Islet precursor cell (in vitro differentiated cells): Measurements from ENCODE around the gene CFAP43.

ENCODE experiments used
- DNase-seq: peaks from one replicate; pipeline ENCODE4 v3.0.0-alpha.2; 2018

The CFAP43 gene, protein sequence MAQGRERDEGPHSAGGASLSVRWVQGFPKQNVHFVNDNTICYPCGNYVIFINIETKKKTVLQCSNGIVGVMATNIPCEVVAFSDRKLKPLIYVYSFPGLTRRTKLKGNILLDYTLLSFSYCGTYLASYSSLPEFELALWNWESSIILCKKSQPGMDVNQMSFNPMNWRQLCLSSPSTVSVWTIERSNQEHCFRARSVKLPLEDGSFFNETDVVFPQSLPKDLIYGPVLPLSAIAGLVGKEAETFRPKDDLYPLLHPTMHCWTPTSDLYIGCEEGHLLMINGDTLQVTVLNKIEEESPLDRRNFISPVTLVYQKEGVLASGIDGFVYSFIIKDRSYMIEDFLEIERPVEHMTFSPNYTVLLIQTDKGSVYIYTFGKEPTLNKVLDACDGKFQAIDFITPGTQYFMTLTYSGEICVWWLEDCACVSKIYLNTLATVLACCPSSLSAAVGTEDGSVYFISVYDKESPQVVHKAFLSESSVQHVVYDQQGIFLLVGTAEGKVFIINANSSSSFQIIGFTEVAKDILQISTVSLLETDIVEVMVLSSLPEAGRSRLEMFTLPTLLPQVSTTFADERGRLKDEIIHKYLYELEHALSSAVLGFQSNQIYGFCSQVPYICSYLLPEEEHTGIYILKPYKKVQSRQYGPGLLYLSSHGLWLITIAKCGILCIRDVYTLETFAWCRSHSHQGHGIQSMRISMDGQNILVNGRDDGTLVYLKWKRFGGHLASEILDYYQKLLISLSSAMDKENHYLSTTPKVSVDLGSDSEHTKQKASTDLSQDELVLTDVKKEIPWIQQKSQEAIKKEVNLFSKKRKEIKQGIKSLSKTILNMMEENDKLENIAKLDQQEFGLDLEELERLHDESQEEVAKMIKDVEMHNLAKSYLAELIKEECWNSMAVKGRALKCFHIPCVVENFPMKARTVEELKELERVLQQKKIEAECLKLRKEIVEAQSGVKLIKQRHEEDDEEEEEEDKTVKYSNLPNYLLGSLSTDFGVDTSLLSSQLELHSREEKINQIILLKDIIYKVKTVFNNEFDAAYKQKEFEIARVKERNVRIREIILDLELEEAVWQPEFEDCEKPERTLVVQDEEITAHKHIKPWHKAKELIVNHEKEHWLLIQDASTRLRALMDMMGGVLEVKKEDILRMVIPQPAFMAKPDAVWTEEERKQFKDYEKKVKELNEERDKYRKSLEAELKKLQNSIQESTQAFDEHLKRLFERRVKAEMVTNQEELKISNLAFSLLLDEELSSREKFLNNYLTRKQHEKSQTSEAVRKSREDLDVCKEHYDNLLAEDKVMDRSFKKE (N-terminal part only)

DNA sequence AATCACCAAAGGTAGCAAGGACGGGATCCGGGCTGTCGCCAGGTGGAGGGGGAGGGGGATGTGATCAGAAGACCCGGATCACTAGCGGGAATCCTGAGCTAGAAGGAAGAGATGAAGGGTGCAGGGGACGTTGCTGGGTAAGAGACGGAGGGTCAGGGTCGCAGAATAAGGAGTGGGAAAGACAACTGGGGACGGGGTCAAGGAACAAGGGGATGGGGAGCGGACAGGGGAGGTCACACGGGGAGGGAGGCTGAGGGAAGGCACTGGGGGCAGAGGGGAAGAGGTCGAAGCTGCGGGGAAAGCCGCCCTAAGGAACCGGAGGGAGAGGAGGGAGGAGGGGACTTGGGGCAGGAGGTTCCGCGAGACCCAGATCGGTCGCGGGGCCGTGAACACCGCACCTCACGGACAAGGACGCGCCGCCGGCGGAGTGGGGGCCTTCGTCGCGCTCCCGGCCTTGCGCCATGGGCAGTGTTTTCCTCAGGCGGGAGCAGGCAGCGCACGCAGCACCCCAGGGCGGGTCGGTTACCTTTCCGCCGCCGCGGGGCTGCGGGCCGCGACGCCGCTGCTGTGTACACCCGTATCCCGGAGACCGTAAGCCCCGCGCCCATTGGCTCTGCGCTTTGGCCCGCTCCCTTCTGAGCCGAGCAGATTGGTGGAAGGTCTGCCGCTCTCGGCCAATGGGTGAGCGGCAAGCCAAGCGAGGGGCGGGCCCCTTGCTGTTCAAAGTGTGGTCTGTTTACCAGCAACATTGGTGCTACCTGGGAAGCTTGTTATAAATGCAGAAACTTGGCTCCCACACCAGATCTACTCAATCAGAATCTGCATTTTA is at the start of gene CFAP43:
TSS of gene CFAP43 (minus strand) at position 581 of the 829 bp plus-strand sequence. CDS start at position 463, 118 bp downstream.
- peak; percentile 98 for DNase-seq

DNA sequence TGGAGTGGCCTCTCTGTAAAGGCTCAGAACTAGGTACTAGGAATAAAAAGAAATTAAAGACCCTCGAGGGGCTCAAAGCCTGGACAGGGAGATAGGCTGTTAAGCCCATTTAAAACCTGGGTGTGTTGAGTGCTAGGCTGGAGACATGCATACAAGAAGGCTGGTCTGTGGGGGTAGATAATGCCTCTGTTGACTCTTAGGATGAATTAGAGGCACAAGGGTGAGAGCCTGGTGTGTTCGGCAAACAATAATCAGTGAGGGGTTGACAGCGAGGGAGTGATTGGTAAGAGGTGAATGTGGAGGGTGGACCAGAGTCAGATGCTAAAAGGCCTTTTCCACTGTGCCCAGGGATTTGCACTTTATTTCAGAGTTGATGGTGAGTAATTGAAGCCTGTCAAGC is 49.5 kb upstream of the CFAP43 start:
- DNase-seq, result no peak

DNA sequence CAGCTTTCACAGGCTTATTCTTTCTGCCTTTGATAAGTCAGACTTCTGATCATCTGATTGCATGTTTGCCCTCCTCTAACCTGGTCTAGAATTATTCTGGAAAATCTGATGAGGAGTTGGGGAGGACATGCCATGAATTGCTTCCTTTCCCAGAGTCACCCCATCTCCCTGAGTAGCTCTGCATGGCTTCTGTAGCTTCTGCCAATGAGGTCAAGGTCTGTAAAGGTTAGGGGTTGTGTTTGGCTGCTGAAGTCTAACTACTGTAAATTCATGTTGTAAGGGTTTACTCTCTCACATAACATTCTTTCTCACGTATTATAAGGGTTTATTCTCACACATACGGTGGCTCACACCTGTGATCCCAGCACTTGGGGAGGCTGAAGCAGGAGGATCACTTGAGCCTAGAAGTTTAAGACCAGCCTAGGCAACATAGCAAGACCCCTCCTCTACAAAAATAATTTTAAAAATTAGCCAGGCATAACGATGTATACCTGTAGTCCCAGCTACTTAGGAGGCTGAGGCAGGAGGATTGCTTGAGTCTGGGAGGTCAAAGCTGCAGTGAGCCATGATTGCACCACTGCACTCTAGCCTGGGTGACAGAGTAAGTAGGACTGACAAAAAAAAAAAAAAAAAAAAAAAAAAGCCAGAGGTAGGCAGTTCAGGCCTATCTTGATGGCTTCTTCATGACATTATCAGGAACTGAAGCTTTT is 47.5 kb upstream of the CFAP43 start:
- no peak for DNase-seq

DNA sequence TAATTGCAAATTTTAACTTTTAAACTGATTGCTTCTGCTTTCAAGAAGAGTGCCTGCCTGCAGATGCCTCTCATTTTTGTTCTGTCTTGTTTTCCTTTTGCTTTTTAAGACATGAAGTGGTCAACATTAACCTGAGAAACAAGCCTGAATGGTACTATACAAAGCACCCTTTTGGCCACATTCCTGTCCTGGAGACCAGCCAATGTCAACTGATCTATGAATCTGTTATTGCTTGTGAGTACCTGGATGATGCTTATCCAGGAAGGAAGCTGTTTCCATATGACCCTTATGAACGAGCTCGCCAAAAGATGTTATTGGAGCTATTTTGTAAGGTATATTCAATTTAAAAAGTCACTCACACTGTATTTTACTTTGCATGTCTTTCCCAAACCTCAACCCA is 45.6 kb upstream of the CFAP43 start:
- no peak for DNase-seq

DNA sequence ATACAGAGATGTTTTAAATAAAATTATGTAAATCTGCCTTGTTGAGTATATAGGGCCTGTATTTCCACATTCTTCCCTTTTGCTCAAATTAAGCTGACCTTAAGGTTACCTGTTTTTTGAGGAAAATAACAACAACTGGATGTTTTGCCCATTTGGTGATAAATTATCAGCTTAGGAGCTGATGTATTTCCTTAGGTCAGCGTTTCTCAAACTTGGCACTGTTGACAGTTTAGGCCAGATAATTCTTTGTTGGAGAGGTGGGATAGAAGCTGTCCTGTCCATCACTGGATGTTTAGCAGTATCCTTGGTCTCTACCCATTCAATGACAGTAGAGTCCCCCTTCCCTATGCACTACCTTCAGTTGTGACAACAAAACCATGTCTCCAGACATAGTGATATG is 44.0 kb upstream of the CFAP43 start:
- no peak for DNase-seq

DNA sequence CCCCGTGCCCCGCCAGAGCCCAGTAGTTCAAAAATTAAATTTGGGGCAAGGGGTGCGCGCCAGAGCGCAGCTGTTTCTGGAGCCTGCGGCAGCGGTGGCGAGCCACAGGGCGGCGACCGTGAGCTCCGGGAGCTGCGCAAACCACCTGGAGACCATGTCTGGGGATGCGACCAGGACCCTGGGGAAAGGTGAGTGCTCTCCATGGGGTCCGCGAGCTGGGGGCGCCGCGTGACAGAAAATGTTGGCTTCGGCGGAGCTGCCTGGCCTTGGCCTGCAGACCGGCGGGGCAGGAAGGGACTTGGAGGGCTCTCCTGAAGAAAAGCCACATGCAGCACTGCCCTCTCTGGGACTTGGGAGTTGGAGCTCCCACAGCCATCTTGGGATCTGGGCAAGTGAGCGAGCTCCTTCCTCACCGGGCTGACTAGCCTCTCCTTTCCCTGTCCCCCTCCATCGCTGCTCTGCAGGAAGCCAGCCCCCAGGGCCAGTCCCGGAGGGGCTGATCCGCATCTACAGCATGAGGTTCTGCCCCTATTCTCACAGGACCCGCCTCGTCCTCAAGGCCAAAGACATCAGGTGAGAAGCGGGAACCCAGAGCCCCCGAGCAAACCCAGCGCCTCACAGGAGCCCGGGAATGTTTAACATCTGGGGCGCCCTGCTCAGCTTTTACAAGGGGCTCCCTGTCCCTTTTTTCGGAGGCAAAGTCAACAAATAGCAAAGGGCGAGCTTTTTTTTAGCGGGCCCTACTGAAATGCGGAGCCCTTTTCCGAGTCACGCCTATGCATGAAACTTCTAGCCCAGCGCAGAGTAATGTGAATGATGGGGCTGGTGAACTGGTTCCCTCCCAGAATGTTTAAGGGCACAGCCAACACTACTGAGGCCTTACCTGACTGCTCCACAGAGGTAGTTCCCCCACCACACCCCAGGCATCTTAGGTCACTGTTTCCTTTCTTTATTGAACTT is 42.9 kb upstream of the CFAP43 start:
- DNase-seq, result peak; percentile 77

DNA sequence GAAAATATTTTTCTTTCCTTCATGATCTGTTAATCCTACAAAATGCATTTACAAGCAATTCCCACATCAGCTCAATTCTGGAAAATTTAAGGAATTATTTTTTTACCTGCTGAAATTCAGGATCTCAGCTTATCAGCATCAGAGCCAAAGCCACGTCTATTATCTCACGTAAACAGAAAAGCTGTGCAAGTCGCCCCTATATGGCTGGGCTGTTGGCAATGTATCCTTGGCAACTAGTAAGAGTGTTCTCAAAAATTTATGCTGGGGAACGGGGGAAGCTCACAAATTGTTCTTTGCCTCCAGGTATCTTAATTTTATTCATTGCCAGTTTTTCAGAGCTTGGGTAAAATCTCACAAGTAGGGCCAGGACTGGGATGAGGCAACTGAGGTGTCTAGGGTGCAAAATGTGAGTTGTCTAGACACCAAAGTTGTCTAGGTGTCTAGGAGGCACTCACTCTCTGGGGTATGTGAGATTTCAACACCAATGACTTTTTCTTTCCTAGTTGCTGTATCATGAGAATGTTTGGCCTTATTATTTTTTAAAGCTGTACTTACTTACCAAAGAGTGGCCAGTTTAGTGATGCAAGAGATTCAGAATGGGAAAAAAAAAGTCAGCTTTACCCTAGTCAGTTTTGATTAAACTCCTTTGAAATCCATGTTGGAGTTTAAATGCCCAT is 41.9 kb upstream of the CFAP43 start:
- no peak for DNase-seq

DNA sequence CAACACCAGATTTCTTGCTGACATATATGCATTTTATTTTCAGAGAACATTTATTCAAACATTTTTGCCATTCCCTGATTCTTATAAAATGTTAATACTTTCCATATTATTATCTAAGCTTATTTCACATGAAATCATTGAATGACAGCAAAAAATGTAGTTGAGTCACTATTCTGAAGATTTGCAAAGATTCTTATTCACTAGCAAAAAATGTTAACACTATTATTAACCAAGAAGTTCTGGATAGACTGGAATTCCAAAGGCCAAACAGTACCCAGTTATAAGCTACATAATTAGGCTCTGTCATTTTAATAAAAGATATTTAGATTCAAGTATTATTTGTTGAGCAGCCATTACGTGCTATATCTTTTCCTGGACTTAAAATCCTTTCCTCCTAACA is 41.1 kb upstream of the CFAP43 start:
- DNase-seq, result no peak

DNA sequence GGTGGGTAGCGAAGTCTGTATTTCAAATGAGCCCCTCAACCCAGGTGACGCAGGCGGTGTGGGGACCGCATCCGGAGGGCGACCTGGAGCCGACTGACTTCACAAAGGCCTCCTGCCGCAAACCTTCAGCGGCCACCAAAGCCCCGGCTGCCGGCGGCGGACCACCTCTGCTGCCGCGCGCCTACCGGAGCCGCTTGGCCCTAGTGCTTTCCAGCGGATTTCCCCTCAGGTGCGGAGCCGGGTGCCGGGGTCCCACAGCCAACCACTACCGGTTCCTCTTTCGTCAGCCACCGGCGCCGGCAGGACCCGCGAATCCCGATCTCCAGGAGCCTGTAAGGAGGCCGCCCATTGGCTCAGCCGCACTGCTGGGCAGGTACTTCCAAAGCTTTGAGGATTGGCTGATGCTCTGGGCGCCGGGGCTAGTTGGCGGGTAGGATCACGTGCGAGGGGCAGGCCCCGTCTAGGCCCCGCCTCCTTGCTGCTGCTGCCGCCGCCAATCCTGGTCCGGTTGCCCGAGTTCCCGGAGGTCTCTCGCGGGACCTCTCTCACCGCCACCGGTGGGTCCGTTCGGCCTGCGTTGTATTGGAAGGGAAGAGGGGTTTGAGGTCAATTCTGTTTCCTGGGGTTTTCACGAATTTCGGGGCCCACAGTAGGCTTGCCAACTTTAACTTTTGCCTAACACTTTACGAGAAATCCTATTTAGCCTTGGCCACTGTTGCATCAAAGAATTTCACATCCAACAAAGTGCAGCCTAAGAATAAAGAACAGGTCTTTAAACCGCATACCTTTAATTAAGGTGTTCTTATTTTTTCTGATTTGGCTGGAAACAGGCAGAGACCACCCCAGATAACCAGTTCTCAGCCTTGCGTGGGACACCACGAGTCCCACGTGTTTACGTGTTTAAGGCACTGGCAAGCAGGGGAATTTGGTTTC is 36.8 kb upstream of the CFAP43 start, which contains the start of gene GSTO2:
TSS of gene GSTO2 (plus strand) at position 472 of the 933 bp plus-strand sequence. CDS start 5,732 bp downstream, outside the sequence.
- DNase-seq, result peak; percentile 99

DNA sequence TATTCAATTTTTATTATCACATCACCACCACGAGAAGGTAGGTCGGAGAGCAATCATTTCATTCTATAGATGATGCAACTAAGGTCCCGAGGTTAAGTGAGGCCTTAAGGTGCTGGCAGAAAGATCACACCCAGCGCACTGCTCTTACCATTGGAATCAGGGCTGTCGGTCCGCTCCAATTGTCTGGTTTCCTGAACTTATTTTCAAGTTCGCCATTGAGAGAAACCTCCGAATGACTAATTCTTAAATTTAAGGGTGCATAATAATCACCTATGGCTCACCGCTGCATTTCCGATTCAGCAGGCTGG is 36.2 kb upstream of the CFAP43 start:
- DNase-seq, result no peak

DNA sequence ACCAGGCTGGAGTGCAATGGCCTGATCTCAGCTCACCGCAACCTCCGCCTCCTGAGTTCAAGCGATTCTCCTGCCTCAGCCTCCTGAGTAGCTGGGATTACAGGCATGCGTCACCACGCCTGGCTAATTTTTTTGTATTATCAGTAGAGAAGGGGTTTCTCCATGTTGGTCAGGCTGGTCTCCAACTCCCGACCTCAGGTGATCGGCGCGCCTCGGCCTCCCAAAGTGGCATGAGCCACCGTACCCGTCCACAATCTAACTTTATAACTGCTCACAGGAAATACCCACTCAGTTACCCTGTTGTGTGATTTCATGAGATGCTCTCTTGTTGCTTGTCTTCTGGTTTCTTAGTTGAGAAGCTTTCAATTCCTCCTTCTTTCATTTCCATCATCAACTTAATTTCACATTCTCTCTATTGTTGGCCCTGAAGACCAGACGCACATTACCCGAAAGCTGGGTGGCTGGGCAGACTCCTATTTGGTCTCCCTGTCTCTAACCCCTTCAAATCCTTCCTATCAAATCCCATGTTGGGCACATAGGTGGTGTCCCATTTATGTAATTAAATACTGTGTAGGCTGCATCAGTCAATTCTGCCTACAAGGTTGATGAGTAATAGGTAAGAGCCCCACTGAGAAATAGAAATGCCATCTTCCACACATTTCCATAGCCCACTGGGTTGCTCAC is 35.7 kb upstream of the CFAP43 start:
- DNase-seq, result no peak

DNA sequence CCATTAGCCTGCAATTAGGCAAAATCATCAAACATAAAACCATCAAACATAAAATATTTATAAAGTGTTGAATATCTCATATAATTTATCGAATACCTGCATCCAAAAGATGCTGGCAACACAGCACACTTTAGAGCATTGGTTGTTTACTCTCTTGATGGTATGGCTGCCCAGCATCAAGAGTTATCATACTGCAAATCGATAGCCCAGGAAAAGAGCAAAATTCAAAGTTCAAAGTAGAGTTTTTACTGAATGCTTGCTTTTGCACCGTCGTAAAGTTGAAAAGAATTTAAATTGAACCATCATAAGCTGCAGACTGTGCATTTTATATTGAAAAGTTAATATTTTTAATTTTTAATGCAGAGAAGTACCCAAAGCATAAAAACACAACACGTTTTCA is 32.6 kb upstream of the CFAP43 start:
- no peak for DNase-seq

DNA sequence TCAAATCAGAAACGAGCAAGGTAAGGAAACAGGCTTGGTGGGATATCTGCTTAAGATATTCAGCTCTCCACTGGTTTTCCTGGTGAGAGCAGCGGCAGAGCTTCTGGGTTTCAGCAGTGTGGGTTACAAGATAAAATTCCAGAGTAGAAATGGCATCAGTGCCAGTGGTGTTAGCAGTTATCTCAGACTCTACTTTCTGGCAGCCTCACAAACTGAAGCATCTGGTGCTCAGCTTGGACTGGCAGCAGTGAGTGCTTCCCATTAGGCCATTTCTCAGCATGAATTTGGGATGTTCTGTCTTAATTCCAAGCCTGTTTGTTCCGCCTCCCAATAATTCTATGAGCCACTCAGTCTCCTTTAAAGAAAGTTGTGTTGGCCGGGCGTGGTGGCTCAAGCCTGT is 29.9 kb upstream of the CFAP43 start:
- no peak for DNase-seq

DNA sequence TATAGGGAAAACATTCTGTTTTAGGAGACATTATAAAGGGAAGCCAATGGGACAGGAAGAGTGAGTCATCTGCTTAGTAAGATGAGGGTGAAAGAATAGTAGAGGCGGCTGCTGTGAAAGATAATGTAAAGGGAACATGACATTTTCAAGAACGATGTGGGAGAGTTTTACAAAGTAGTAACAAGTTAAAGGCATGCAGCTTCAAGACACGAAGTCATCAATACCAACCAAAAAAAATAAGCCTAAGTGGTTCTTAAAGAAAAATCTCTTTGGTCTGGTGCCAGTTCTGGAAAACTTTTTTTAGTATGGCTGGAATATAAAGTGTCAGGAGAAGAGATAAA is 28.6 kb upstream of the CFAP43 start:
- DNase-seq, result no peak

DNA sequence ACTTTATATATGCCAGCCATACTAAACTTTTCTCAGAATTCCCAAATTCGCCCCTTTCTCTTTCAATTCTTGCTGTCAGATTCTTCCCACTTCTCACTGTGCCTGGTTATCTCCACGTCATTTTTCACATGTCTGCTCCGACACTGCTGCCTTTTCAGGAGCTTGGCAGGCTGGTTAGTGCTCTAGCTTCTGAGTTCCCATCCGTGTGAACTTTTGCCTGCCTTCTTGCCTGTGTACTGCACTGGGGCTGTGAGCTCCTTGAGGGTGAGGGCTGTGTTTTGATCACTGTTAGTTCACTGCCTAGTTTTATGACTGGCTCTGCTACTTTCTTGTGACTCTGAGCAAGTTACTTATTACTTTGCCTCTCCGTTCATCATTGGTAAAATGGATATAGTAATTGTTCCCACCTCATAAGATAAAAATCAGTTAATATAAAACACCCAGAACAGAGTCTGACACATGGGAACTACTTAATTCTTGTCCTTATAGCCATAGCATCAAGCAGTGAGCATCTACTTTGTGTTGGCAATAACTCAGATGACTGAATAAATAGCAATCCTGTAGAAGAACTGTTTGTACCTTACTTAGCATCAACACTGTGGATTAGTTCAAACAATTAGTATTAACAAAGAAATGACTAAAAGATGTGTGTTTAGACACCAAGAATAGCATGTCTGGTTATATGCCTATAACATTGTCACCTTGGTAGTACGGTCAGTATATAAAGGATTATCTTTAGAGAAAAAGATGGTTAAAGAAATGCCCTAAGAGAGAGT is 28.0 kb upstream of the CFAP43 start:
- DNase-seq, result peak; percentile 70

DNA sequence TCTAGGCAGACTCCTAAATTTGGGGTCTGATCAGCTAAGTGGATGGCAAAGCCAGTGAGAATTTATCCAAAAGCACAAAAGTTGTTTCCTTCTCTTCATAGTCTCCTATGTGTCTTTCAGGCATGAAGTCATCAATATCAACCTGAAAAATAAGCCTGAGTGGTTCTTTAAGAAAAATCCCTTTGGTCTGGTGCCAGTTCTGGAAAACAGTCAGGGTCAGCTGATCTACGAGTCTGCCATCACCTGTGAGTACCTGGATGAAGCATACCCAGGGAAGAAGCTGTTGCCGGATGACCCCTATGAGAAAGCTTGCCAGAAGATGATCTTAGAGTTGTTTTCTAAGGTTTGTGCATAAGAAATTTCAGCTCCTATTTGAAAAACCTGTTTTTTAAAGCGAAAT is 27.3 kb upstream of the CFAP43 start:
- DNase-seq, result no peak

DNA sequence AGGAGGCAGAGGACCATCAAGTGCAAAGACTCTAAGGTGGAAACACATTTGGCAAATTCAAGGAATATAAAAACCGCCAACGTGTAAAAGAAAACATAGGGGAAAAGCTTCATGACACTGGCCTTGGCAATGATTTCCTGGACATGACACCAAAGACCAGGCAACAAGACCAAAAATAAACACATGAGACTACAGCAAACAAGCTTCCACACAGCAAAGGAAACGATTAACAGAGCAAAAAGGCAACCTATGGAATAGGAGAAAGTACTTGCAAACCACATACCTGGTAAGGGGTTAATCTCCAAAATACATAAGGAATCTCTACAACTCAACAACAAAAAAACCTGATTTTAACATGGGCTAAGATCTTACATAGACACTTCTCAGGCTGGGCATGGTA is 26.0 kb upstream of the CFAP43 start:
- no peak for DNase-seq
